AG09309 (cell line): ENCODE data around the gene MACROD1.

Source experiments
- DNase-seq: peaks from one replicate; pipeline ENCODE4 v3.0.0-alpha.2; 2010; ENCODE audit warnings: low read depth
- H3K4me3 ChIP-seq: 2 replicates; pipeline ENCODE4 v1.5.1; 2011; ENCODE audit warnings: mild to moderate bottlenecking, low read depth, low read length, moderate library complexity; ENCODE audit not compliant: control insufficient read depth
- CTCF ChIP-seq: IDR thresholded peaks from 2 replicates; pipeline ENCODE4 v1.5.1; 2011; ENCODE audit warnings: mild to moderate bottlenecking, low read depth, low read length, inconsistent platforms; ENCODE audit not compliant: insufficient read depth, control insufficient read depth; ENCODE audit errors: missing control alignments

MACROD1 gene

DNA sequence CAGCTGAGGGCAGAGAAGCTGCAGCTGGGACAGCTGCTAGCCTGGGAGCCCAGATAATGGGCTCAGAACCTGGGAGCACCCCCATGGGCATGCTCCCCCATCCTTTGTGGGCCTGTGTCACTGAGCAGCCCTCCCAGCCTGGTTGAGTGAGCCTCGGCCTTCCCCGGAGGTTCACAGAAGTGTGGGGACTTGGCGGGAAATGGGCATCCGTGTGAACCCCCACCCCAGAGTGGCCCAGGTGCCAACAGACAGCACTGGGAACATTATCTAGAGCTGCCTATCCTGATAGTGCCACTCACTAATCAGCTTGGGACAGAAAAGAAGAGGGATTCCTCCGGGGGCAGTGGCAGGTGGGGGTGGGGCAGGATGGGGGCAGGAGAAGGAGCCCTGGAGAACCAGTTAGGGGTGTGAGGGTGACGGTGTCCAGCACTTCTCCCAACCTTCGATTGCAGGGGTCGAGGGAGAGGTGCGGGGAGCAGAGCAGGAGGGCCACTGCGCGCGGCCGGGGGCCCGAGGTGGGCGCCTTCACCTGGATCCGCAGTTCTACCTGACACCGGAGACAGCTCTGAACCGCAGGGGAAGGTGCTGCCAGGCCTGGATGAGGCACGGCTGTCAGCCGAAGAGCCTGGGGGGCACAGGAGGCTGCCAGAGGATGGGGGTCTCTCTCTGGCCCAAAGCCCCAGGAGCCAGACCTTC is 97.1 kb downstream of the MACROD1 start:
- no peak for TF ChIP-seq CTCF
- H3K4me3 ChIP-seq = no peak overlapping the region
- no peak for DNase-seq

DNA sequence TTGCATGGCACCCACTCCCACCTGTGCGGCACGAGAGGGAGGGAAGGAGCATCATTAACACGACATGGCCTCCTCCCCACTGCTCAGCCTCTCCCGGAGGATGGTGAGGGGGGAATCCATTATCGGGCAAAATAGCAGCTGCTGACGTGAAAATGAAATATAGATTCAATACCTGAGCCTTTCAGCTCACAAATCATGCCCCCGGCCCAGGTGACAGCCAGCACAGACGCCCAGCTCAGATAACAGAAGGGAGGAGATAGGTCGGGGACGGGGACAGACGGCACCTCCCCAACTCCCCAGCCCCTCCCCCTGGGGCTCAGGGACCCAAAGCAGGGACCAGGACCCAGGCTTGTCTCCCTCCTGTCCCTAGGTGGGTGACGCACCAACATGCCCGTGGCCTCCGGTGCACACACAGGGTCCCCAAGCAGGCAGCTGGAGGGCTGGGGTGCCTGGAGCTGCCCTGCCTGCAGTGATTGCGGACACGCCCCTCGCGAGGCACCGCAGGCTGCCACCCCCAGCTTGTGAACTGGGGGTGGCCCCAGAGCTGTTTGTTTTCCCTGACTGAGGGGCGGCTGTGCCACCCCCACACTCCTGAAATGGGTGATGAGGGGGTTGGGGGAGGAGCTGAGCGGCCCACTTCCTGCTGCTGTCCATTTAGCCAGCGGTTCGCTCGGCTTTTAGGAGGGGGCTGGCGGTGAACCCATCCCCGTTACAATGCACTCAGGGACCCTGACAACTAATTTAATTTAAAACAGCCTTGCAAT is 98.5 kb downstream of the MACROD1 start:
- no peak for TF ChIP-seq CTCF
- no peak for DNase-seq
- H3K4me3 ChIP-seq = no peak overlapping the region

GRCh38 chr11:64065712-64066111 is 100.2 kb downstream of the MACROD1 start:
- no peak for TF ChIP-seq CTCF
- H3K4me3 ChIP-seq = no peak overlapping the region
- DNase-seq = no peak

GRCh38 chr11:64065141-64065465 is 100.8 kb downstream of the MACROD1 start:
- DNase-seq = no peak
- no peak for TF ChIP-seq CTCF
- no peak overlapping the region for H3K4me3 ChIP-seq

DNA sequence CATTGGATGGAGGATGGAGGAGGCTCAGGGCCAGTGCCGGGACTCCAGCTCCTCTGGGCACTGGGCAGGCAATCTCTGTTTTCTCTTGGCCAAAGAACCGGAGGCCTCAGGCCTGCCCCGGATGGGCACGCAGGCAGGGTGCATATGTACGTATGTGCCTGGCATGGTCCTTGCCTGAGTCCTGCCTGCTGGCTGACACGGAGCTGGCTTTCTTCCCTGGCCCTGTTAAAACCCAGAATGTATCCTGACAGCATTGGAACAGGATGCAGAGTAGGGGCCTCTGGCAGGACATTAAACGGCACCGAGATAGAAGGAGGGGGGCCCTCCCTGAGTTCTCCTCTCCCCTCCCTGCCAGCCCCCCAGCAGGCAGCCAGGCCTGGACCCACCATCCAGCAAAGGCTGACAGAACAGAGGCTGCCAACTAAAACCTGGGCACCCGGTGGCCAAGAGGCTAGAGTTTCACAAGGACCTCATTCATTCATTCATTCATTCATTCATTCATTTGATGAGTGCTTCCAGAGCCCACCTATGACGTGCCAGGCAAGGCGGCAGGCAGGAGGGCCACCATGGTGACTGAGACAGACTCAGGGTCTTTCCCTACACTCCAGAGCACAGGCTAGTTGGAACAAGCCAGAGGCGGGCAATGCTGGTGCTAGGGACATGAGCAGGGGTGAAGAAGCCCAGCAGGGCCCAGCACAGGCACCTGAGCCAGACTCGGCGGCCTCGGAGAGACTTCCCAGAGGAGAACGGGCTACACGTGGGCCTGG is 101.4 kb downstream of the MACROD1 start:
- TF ChIP-seq CTCF = no peak
- H3K4me3 ChIP-seq = no peak overlapping the region
- DNase-seq = no peak

- DNase-seq = no peak
- TF ChIP-seq CTCF = no peak
- no peak overlapping the region for H3K4me3 ChIP-seq
Measured at GRCh38 chr11:64063777-64064176, 102.1 kb downstream of the MACROD1 start.
